WI38 (cell line): Measurements from ENCODE around the gene FGF14.
A peak's percentile ranks its signal among the peaks of the same experiment; 100 is the strongest.

ENCODE experiments used
- H3K4me3 ChIP-seq: 2 replicates; pipeline ENCODE4 v1.5.1; 2011; ENCODE audit warnings: low read depth, mild to moderate bottlenecking, control low read depth, low read length
- TF ChIP-seq, protein P1 (sequence below): IDR thresholded peaks from 2 replicates; pipeline ENCODE4 v1.5.1; 2012; ENCODE audit warnings: low read depth, mild to moderate bottlenecking, control low read depth, low read length

Gene FGF14

DNA sequence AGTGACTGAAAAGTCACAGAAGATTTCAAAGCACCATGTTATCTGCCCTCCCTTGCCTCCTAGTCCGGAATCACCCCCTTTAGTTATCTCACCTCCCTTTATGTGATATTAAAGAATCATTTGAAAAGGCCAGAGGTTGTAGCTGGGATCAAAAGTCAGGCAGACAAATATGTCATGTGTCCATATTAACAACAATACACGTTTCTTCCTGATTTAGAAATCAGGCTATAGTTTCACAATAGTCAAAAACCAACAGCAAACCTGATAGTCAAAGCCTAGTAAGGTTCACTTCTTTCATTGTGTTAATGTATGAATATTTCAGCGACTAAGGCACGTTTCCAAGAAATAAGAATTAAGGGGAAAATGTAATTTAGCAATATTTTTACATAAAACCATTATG lies 622.7 kb downstream of the FGF14 start:
- TF ChIP-seq, protein P1, sequence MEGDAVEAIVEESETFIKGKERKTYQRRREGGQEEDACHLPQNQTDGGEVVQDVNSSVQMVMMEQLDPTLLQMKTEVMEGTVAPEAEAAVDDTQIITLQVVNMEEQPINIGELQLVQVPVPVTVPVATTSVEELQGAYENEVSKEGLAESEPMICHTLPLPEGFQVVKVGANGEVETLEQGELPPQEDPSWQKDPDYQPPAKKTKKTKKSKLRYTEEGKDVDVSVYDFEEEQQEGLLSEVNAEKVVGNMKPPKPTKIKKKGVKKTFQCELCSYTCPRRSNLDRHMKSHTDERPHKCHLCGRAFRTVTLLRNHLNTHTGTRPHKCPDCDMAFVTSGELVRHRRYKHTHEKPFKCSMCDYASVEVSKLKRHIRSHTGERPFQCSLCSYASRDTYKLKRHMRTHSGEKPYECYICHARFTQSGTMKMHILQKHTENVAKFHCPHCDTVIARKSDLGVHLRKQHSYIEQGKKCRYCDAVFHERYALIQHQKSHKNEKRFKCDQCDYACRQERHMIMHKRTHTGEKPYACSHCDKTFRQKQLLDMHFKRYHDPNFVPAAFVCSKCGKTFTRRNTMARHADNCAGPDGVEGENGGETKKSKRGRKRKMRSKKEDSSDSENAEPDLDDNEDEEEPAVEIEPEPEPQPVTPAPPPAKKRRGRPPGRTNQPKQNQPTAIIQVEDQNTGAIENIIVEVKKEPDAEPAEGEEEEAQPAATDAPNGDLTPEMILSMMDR, result no peak
- H3K4me3 ChIP-seq, result no peak overlapping the region

DNA sequence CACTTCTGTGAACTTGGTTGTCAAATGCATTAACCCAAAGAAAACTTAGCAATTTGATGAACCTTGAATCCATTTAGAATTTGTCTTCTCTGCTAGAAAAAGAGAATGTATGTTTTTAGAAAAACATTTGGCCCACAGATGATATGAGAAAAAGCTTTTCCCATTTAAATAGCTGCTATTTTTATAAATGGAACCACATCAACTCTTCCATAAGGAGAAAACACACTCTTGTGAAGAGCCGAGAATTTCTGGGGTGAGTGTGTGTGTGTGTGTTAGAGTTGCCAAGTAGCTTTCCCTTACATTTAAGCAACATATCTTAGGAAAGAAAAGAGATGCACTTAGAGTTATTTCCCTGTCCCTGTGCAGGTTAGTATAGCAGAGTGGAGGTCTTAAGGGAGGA lies 626.6 kb downstream of the FGF14 start:
- TF ChIP-seq, protein P1, result no peak
- H3K4me3 ChIP-seq, result no peak overlapping the region

DNA sequence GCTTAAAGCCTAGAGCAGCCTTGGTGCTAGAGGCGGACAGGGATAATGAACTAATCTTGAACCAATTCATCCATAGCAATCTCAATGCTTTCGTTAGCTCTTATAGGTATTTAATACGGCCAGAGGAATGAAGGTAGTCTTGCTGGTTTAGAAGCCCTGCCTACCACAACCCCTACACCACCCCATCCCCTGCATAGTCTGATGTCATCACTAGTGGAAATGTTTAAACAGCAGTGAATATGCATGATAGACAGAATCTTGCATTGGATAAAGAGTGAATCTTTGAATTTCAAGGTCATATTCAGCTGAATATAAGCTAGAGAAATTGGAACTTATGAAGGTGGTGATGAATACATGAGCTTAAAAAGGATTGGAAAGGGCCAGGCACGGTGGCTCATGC lies 627.5 kb downstream of the FGF14 start:
- no peak overlapping the region for H3K4me3 ChIP-seq
- TF ChIP-seq, protein P1, result no peak

DNA sequence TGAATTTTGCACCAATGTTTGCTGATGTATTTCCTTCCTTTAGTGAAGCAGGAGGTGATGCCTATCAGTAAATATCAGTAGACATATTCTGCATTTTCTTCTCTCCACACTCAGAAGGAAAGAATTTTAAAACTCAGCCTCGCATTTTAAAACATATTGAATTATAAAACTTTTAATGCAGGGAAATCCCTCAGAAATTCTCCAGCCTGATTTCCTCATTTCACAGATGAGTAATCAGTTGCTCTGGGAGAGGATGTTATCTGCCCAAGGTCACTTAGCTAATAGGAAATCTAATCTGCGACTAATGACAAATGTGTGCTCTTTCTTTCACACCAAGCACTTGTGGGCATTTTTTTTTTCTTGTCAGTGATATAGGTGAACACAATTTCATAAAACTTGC lies 628.8 kb downstream of the FGF14 start:
- TF ChIP-seq, protein P1, result no peak
- no peak overlapping the region for H3K4me3 ChIP-seq

DNA sequence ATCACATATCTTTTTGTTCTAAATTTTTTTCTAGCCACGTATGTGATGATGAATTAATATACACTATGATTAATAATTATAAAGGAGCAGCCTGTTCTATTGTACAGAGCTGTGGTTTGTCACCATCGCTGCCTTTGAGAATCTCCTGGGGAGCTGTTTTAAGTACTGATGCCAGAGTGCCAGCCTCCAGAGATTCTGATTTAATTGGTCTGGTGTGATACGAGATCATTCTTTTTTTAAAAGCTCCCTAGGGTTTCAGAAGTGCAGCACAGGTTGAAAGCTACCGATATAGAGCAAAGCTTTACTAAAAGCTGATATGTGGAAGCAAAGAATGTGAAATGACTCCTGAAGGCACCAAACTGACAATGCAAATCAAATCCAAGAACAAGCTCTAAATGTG lies 634.7 kb downstream of the FGF14 start:
- H3K4me3 ChIP-seq, result no peak overlapping the region
- TF ChIP-seq, protein P1, result no peak

DNA sequence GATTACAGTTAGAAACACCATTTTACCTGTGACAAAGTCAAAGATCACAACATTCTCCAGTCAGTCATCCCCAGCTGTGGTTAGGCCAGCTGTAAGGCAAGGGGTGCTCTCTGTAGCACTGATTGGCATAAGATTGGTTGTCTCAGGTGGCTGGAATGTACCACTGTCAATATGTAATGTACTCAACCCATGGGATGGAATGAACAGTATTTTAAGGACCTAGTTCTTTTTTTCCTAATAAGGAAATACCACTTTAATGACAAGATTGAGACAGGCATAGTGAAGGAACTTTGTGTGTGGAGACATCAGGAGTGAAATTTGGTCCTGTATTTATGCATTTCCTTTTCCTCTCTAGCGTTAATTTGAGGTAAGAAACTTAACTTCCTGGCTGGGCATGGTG lies 638.7 kb downstream of the FGF14 start:
- TF ChIP-seq, protein P1, result no peak
- H3K4me3 ChIP-seq, result no peak overlapping the region

DNA sequence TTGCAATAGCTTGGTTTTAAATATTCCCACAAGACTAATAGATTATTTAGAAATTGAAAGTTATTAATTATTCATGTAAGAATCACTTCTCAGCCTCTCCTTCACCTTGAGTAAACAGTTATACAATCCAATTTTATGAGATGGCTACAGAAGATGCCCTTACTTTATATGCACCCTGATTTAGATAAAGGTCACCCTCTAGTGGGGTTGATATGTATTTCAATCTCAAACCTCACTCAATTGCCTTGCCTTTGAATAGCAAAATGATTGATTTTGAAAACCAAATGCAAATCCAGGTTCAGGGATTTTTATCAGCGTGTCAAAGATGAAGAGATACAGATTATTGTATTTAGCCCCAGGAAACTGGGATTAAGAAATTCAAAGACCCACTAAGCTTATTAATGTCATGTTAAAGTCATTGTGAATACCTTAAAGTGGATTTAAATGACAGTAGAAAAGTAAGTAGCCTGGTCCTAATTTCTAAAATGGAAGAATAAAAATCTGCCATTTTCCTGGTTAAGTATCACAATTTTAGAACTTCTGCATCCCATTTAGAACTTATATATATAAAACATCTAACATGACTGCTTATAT lies 644.3 kb downstream of the FGF14 start:
- H3K4me3 ChIP-seq, result no peak overlapping the region
- TF ChIP-seq, protein P1, result peak; percentile 35; the same call in 1 of the 2 replicates
